ENCODE measurements around the gene LAD1.

GRCh38 chr1:201443747-201444146 is 44.6 kb upstream of the LAD1 start:
- TF ChIP-seq POLR2AphosphoS5 (IDR thresholded peaks at IDR 0.05) = no peak
- no peak for TF ChIP-seq POLR2A (IDR thresholded peaks at IDR 0.05)
- TF ChIP-seq CTCF (IDR thresholded peaks at IDR 0.05) = no peak
- no peak for TF ChIP-seq EP300 (IDR thresholded peaks at IDR 0.05)

All from suprapubic skin (tissue), 4 donors.